K562 (cell line): Measurements from ENCODE around the gene UQCRC2. TPM values are rescaled to one million over a fixed set of nuclear protein-coding genes. Genes with fewer than 3 reads are reported as not detected.

Source experiments
- DACH1 ChIP-seq: fragments of 450-650 bp; IDR thresholded peaks from 2 replicates; pipeline ENCODE4 v1.6.1; 2018; ENCODE audit not compliant: partially characterized antibody
- HINFP ChIP-seq: fragments of 450-650 bp; conservative IDR thresholded peaks from 2 replicates; pipeline ENCODE4 v1.6.1; 2016; ENCODE audit warnings: missing genetic modification characterization, low read depth, mild to moderate bottlenecking, control low read depth, missing compliant biosample characterization
- IRF9 ChIP-seq: fragments of 450-650 bp; IDR thresholded peaks from 2 replicates; pipeline ENCODE4 v1.6.1; 2016; ENCODE audit warnings: missing biosample characterization, missing genetic modification characterization
- KLF1 ChIP-seq: fragments of 450-650 bp; IDR thresholded peaks from 2 replicates; pipeline ENCODE4 v1.6.1; 2016; ENCODE audit warnings: missing genetic modification characterization, missing compliant biosample characterization
- MYNN ChIP-seq, 2 experiments: sonication (generic); formaldehyde crosslinking in 1 of 2; IDR thresholded peaks; 2 replicates each; pipeline versions ENCODE4 v1.5.0 to v1.6.1; 2016 to 2020; ENCODE audit warnings: antibody characterized with exemption in 1 of 2, missing genetic modification reagents in 1 of 2
- NFE2L1 ChIP-seq: fragments of 450-650 bp; IDR thresholded peaks from 2 replicates; pipeline ENCODE4 v1.6.1; 2016; ENCODE audit warnings: missing genetic modification characterization, low read depth, mild to moderate bottlenecking, missing compliant biosample characterization, moderate library complexity, borderline replicate concordance
- NFRKB ChIP-seq: fragments of 450-650 bp; IDR thresholded peaks from 2 replicates; pipeline ENCODE4 v1.6.1; 2016; ENCODE audit warnings: low read depth
- PRPF4 ChIP-seq: fragments of 200-400 bp; formaldehyde crosslinking; IDR thresholded peaks from one replicate; pipeline ENCODE4 v1.6.1; 2017; ENCODE audit warnings: low read length, low read depth, mild to moderate bottlenecking; ENCODE audit not compliant: insufficient read depth, poor library complexity, severe bottlenecking
- ZKSCAN1 ChIP-seq: fragments of 150-350 bp; IDR thresholded peaks from 2 replicates; pipeline ENCODE4 v1.6.1; 2016; ENCODE audit warnings: low read depth, low read length
- ZMIZ1 ChIP-seq, 2 experiments: fragments of 150-350 bp in 1 of 2; IDR thresholded peaks; 2 replicates each; pipeline ENCODE4 v1.6.1; 2012 to 2016; ENCODE audit warnings: low read depth in 2 of 2, low read length in 2 of 2, mild to moderate bottlenecking in 1 of 2, moderate library complexity in 1 of 2
- ZNF165 ChIP-seq: fragments of 250-450 bp; sonication (Bioruptor Pico); IDR thresholded peaks from 2 replicates; pipeline ENCODE4 v1.4.0; 2020; ENCODE audit warnings: borderline replicate concordance
- ZNF184 ChIP-seq: sonication (generic); formaldehyde crosslinking; IDR thresholded peaks from 2 replicates; pipeline ENCODE4 v1.5.0; 2020; ENCODE audit warnings: missing genetic modification reagents
- ZNF347 ChIP-seq: fragments of 450-650 bp; formaldehyde crosslinking; IDR thresholded peaks from 2 replicates; pipeline ENCODE4 v1.4.0; 2020; ENCODE audit warnings: low read depth, mild to moderate bottlenecking, moderate library complexity
- ZNF668 ChIP-seq: fragments of 250-450 bp; sonication (Bioruptor Pico); IDR thresholded peaks from 2 replicates; pipeline ENCODE4 v1.8.0; 2022; ENCODE audit warnings: mild to moderate bottlenecking, inconsistent platforms
- ZNF740 ChIP-seq, 3 experiments: fragments of 200-800 bp in 1 of 3; sonication (Bioruptor generic) in 1 of 3; sonication (generic) in 1 of 3; formaldehyde crosslinking in 1 of 3; IDR thresholded peaks; 2 replicates each; pipeline versions ENCODE4 v1.6.1 to v1.8.0; 2016 to 2022; ENCODE audit warnings: mild to moderate bottlenecking in 2 of 3, missing compliant biosample characterization in 2 of 3, missing genetic modification characterization in 2 of 3, missing genetic modification reagents in 1 of 3
- polyA plus RNA-seq, 8 experiments: library from polyadenylated mRNA; depleted of rRNA in 4 of 8; stranded (reverse) in 5 of 8; unstranded in 3 of 8; fragments of >200 nt; fragmentation: Nextera tagmentation in 2 of 8; fragmentation: Illumina TruSeq in 1 of 8; extraction: Ambion mirVana in 2 of 8; extraction: Trizol in 1 of 8; gene quantifications; 2 replicates each; pipeline versions ENCODE4 v1.2.1 to v1.2.3, GENCODE V29; 2011 to 2014; ENCODE audit warnings: inconsistent platforms in 1 of 8, missing spikeins in 1 of 8
- total RNA-seq, 7 experiments: library from RNA; depleted of rRNA in 6 of 7; stranded (reverse); fragments of >200 nt in 6 of 7; fragmentation: Illumina TruSeq in 2 of 7; extraction: Trizol in 2 of 7; gene quantifications; 2 replicates each; pipeline versions ENCODE4 v1.2.1 to v1.2.3, GENCODE V29; 2011 to 2021; ENCODE audit warnings: low replicate concordance in 1 of 7
- TF ChIP-seq, protein P1 (sequence below): fragments of 250-450 bp; sonication (Bioruptor Pico); IDR thresholded peaks from 2 replicates; pipeline ENCODE4 v1.5.1; 2021; ENCODE audit warnings: mild to moderate bottlenecking

Gene UQCRC2
- total and polyA plus RNA-seq, 9 of the 15 experiments (the other 6 are each of a cell fraction or from before 2014, with no cell fraction given), result 177 to 516 (median 319) TPM

DNA sequence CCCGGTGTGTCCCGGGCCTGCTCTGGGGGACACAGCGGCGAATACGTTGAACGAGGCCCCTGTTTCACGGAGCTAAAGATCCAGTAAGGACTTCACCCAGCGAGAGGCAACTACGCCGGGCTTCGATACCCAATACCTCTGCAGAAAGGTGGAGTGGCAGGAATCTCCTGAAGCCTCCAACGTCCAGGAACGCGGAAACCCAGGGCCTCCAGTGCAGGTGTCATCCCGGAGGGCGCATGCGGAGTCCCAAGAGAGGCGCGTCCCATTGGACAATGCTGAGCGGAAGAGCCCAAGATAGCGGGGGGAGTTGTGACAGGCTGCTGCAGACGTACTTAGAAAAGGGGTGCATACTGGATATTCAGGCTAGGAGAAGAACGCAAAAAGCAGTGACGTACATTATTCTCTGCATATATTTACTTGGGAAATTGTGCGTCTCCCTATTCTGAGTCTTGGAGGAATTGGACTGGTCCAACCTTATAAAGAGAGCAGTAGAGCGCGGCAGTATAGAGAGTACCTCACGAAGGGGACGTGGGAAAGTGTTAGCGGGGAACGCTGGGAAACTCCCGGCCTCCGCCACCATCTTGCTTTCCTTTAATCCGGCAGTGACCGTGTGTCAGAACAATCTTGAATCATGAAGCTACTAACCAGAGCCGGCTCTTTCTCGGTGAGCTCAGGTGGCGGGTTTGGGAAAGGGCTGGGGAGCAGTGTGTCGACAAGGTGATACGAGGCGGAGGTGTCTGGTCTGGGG, at the start of gene UQCRC2 (continued):
- TF ChIP-seq ZNF184 (CRISPR knock-in tag), result no peak
- TF ChIP-seq MYNN (IDR thresholded peaks at IDR 0.05), result no peak
- TF ChIP-seq MYNN (CRISPR knock-in tag; IDR thresholded peaks at IDR 0.05), result no peak
- TF ChIP-seq DACH1, result no peak
- TF ChIP-seq NFE2L1, result no peak
- TF ChIP-seq ZNF668 (CRISPR knock-in tag), result no peak
- peak in 1 of 2 experiments; percentile 34; a peak in 1 of 4 replicates for TF ChIP-seq ZMIZ1 (IDR thresholded peaks at IDR 0.05; ENCODE audit: low read depth in 2 of 2, low read length in 2 of 2)
- TF ChIP-seq PRPF4, result no peak
- TF ChIP-seq ZNF740 (CRISPR knock-in tag; IDR thresholded peaks at IDR 0.05), result no peak
- TF ChIP-seq ZNF740 (tag; IDR thresholded peaks at IDR 0.05), result no peak
- TF ChIP-seq, protein P1, sequence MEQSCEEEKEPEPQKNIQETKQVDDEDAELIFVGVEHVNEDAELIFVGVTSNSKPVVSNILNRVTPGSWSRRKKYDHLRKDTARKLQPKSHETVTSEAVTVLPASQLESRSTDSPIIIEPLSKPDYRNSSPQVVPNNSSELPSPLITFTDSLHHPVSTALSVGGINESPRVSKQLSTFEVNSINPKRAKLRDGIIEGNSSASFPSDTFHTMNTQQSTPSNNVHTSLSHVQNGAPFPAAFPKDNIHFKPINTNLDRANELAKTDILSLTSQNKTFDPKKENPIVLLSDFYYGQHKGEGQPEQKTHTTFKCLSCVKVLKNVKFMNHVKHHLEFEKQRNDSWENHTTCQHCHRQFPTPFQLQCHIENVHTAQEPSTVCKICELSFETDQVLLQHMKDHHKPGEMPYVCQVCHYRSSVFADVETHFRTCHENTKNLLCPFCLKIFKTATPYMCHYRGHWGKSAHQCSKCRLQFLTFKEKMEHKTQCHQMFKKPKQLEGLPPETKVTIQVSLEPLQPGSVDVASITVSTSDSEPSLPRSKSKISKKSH (CRISPR knock-in tag), result no peak
- TF ChIP-seq ZNF347 (CRISPR knock-in tag), result no peak
- no peak for TF ChIP-seq HINFP
- no peak for TF ChIP-seq IRF9 (tag)
- TF ChIP-seq KLF1 (tag), result 0 out of 2 replicates have a peak, but pooled peaks have one; percentile 27
- peak; percentile 91 for TF ChIP-seq NFRKB
- no peak for TF ChIP-seq ZKSCAN1
- no peak for TF ChIP-seq ZNF165 (CRISPR knock-in tag)
